ENCODE results near the gene ARL13A. TPM values are rescaled to one million over a fixed set of nuclear protein-coding genes. Genes with fewer than 3 reads are reported as not detected.
A peak's percentile ranks its signal among the peaks of the same experiment; 100 is the strongest.
"Not testable (repeated sequence)": the region's sequence is repeated elsewhere in the genome, so short reads cannot be mapped to it uniquely, and the experiment has no call there.

The ARL13A gene
- total and polyA plus RNA-seq, 7 donors, result not detected

- no peak for DNase-seq
- Histone ChIP-seq H3K27ac (no peak overlapping the region), H3K4me3 (no peak overlapping the region), H3K27me3 (ENCODE audit: insufficient read depth in 3 of 3, low read length in 2 of 3) (peaks cover 0 to 3% (median 0%) of the 10 kb centered on the region in 3 donors), H3K4me1 (no peaks in the 10 kb centered on the region), H3K9me3 (no peaks in the 10 kb centered on the region), H3K36me3 (ENCODE audit: insufficient read depth in 1 of 2, low read depth in 1 of 2) (no peaks in the 10 kb centered on the region)
- peak in 2 of 4 donors; percentile 69 to 80 for ATAC-seq
- TF ChIP-seq CTCF (IDR thresholded peaks at IDR 0.05), result no peak
- WGBS, 3 donors, result 69 to 76% (median 71%) methylated on average over 5 of the region's 5 CpGs
- intact Hi-C loops (cut with DNase I), result no loop called here
Observed at GRCh38 chrX:100995469-100995868, 26.0 kb downstream of the ARL13A start.

- no peak overlapping the region for H3K4me3 ChIP-seq
- no peaks in the 10 kb centered on the region for H3K4me1 ChIP-seq
- intact Hi-C loops (cut with DNase I), result no loop called here
- DNase-seq (no peak), ATAC-seq (no peak)
- no peak overlapping the region for H3K27ac ChIP-seq
- H3K9me3 ChIP-seq, result no peaks in the 10 kb centered on the region
- WGBS, 3 donors, result 86 to 89% (median 88%) methylated on average over 2 of the region's 2 CpGs
- H3K36me3 ChIP-seq (ENCODE audit: insufficient read depth in 1 of 2, low read depth in 1 of 2), result peaks cover 0 to 12% of the 10 kb centered on the region in 2 donors
- peaks cover 0 to 3% (median 0%) of the 10 kb centered on the region in 3 donors for H3K27me3 ChIP-seq (ENCODE audit: insufficient read depth in 3 of 3, low read length in 2 of 3)
- no peak for TF ChIP-seq CTCF (IDR thresholded peaks at IDR 0.05)
Observed at GRCh38 chrX:100999451-100999850, 29.9 kb downstream of the ARL13A start.

GRCh38 chrX:101009090-101009489, 39.6 kb downstream of the ARL13A start:
- no peaks in the 10 kb centered on the region for H3K4me1 ChIP-seq
- DNase-seq (no peak), ATAC-seq (no peak)
- no peaks in the 10 kb centered on the region for H3K9me3 ChIP-seq
- no peak overlapping the region for H3K27ac ChIP-seq
- peaks cover 0 to 66% of the 10 kb centered on the region in 2 donors for H3K36me3 ChIP-seq (ENCODE audit: insufficient read depth in 1 of 2, low read depth in 1 of 2)
- intact Hi-C loops (cut with DNase I), result no loop called here
- TF ChIP-seq CTCF (IDR thresholded peaks at IDR 0.05), result no peak
- H3K4me3 ChIP-seq, result no peak overlapping the region
- H3K27me3 ChIP-seq (ENCODE audit: insufficient read depth in 3 of 3, low read length in 2 of 3), result no peaks in the 10 kb centered on the region

GRCh38 chrX:101012031-101012430, 42.5 kb downstream of the ARL13A start:
- 50% methylated on average over 1 of the region's 1 CpG; no CpG with 5 or more reads in 2 of the 3 donors for WGBS, 3 donors

GRCh38 chrX:101022020-101022419, 52.5 kb downstream of the ARL13A start:
- no peak overlapping the region for H3K4me3 ChIP-seq
- H3K4me1 ChIP-seq, result no peaks in the 10 kb centered on the region
- no peak for DNase-seq
- 94 to 96% (median 95%) methylated on average over 3 of the region's 3 CpGs for WGBS, 3 donors
- H3K27ac ChIP-seq, result no peak overlapping the region
- intact Hi-C loops (cut with DNase I), result no loop called here
- TF ChIP-seq CTCF (IDR thresholded peaks at IDR 0.05), result no peak
- H3K36me3 ChIP-seq (ENCODE audit: insufficient read depth in 1 of 2, low read depth in 1 of 2), result peaks cover 0 to 57% of the 10 kb centered on the region in 2 donors
- H3K9me3 ChIP-seq, result no peaks in the 10 kb centered on the region
- ATAC-seq, result no peak
- peaks cover 0 to 4% (median 0%) of the 10 kb centered on the region in 3 donors for H3K27me3 ChIP-seq (ENCODE audit: insufficient read depth in 3 of 3, low read length in 2 of 3)

More at GRCh38 chrX:101012031-101012430, 42.5 kb downstream of the ARL13A start:
- H3K36me3 ChIP-seq (ENCODE audit: insufficient read depth in 1 of 2, low read depth in 1 of 2), result peaks cover 0 to 85% of the 10 kb centered on the region in 2 donors
- ATAC-seq; DNase-seq; H3K27me3 ChIP-seq (ENCODE audit: insufficient read depth in 3 of 3, low read length in 2 of 3); H3K4me3 ChIP-seq; H3K9me3 ChIP-seq; H3K27ac ChIP-seq; H3K4me1 ChIP-seq: not testable (repeated sequence)
- intact Hi-C loops (cut with DNase I), result loop anchor here in 1 of 2 donors (10.0 kb wide), 1 partner anchor 177 kb away; no protein-coding TSS in a partner anchor

Measured in psoas muscle (tissue), 8 donors.